ENCODE measurements around the gene PDCD4. TPM values are rescaled to one million over a fixed set of nuclear protein-coding genes. Genes with fewer than 3 reads are reported as not detected.

Gene PDCD4
- total and polyA plus RNA-seq, 10 of the 15 experiments (the other 5 are each of a cell fraction or from before 2014, with no cell fraction given): 101 to 372 (median 171) TPM

DNA sequence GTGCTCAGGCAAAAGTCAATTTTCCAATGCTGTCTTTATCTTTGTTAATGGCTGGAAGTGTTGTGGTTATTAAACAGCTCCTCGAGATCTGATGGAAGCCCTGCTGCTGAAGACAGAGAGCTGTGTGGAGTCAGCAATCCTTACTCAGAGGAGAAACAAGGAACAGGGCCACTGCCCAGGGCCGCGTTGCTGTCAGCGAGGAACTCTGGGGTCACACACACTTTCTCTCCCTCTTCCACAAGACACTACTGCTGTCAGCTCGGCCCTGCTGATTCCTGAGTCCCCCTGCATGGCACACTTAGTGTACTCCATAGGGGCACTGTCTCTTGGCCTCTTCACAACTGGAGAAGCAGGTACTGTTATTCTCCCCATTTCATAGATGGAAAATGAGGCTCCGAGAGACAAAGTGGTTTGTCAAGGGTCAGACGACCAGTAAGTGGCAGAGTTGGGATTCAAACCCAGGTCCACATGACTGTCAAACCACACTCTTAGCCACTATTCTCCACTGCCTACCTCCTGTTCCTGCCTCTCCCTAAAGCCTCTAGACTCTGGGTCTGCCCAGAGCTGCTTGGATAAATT is 29.3 kb upstream of the PDCD4 start:
- in situ Hi-C loops (cut with MboI): no loop called here
- H3K9ac ChIP-seq (ENCODE audit: control insufficient read depth, insufficient read depth, low read length): peak overlapping the region; percentile 80
- ATAC-seq (peak; percentile 31), DNase-seq (ENCODE audit: low read depth, low spot score) (no peak), FAIRE-seq (no peak)
- RAD21 ChIA-PET (ENCODE audit: unreplicated experiment): interaction anchor here (0.7 to 7.3 kb wide), 30 partner anchors 10 to 340 kb away, joined by 3 to 153 read pairs (median 7); partner anchors contain the start of genes BBIP1 and PDCD4
- peak overlapping the region; percentile 80 for H3K4me2 ChIP-seq (ENCODE audit: control insufficient read depth, insufficient read depth)
- no peaks in the 10 kb centered on the region for H4K20me1 ChIP-seq (ENCODE audit: control insufficient read depth, insufficient read depth)
- intact Hi-C loops (cut with micrococcal nuclease; ENCODE audit: unreplicated experiment): loop anchor here (1.0 to 2.0 kb wide), 2 partner anchors 68 to 96 kb away; no protein-coding TSS in a partner anchor
- peaks cover 53% of the 10 kb centered on the region for H3K4me1 ChIP-seq (ENCODE audit: control insufficient read depth, insufficient read depth, low read length)
- peak overlapping the region; percentile 97 for H3K27ac ChIP-seq (ENCODE audit: control insufficient read depth, insufficient read depth)
- peaks cover 10% of the 10 kb centered on the region for H3K79me2 ChIP-seq (ENCODE audit: control insufficient read depth, insufficient read depth, low read length)
- BruUV-seq (replicated peaks): TSS peak; percentile 98
- POLR2A ChIA-PET: interaction anchor here (0.7 to 7.4 kb wide), 22 partner anchors 9 to 486 kb away, joined by 3 to 145 read pairs (median 5); partner anchors contain the start of gene PDCD4
- peak overlapping the region; percentile 68 for H3K4me3 ChIP-seq
- under 1% methylated on average over 7 of the region's 7 CpGs for WGBS (ENCODE audit: insufficient coverage, insufficient replicate concordance, low lambda C conversion rate, missing lambda C conversion rate)
- H2AFZ ChIP-seq (ENCODE audit: control insufficient read depth, low read depth, low read length): no peak overlapping the region
- H3K9me3 ChIP-seq (replicated peaks; ENCODE audit: control insufficient read depth, insufficient read depth, low read length): no peaks in the 10 kb centered on the region
- no peaks in the 10 kb centered on the region for H3K36me3 ChIP-seq (ENCODE audit: control insufficient read depth in 2 of 2, insufficient read depth in 2 of 2, low read length in 1 of 2)
- CTCF ChIA-PET: interaction anchor here (0.7 to 6.8 kb wide), 22 partner anchors 8 to 182 kb away, joined by 3 to 70 read pairs (median 5); no protein-coding TSS in a partner anchor
- SMC1A ChIA-PET (ENCODE audit: uncharacterized antibody, unreplicated experiment): interaction anchor here (1.0 to 12.5 kb wide), 23 partner anchors 10 to 228 kb away, joined by 3 to 188 read pairs (median 10); partner anchors contain the start of genes BBIP1 and PDCD4
- no peaks in the 10 kb centered on the region for H3K27me3 ChIP-seq (replicated peaks in 1 of 2; ENCODE audit: control insufficient read depth in 2 of 2, insufficient read depth in 2 of 2, low read length in 1 of 2)
- TF ChIP-seq NFYB (IDR thresholded peaks at IDR 0.05; ENCODE audit: insufficient read depth, low read depth, low read length): no peak
- peak; percentile 16; the same call in 1 of the 2 replicates for TF ChIP-seq MTA3 (IDR thresholded peaks at IDR 0.05; ENCODE audit: borderline replicate concordance, low read length)
- peak; percentile 74 for TF ChIP-seq POLR2A (IDR thresholded peaks at IDR 0.05; ENCODE audit: low read depth, low read length)
- peak; percentile 21; the same call in 1 of the 2 replicates for TF ChIP-seq ZBTB4 (CRISPR knock-in tag; IDR thresholded peaks at IDR 0.05)
- TF ChIP-seq ZSCAN29 (IDR thresholded peaks at IDR 0.05): 0 out of 2 replicates have a peak, but pooled peaks have one; percentile 34
- no peak for TF ChIP-seq RUNX3 (IDR thresholded peaks at IDR 0.05; ENCODE audit: low read length)
- TF ChIP-seq NFYA (IDR thresholded peaks at IDR 0.05; ENCODE audit: borderline replicate concordance, low read depth, low read length): no peak
- peak; percentile 59; the same call in 1 of the 2 replicates for TF ChIP-seq ZNF217 (IDR thresholded peaks at IDR 0.05)
- TF ChIP-seq PML (IDR thresholded peaks at IDR 0.05; ENCODE audit: low read length): no peak
- no peak for TF ChIP-seq CREB1 (IDR thresholded peaks at IDR 0.05; ENCODE audit: low read depth)
- TF ChIP-seq FOXM1 (IDR thresholded peaks at IDR 0.05; ENCODE audit: low read depth, low read length): no peak
- TF ChIP-seq, protein P1, sequence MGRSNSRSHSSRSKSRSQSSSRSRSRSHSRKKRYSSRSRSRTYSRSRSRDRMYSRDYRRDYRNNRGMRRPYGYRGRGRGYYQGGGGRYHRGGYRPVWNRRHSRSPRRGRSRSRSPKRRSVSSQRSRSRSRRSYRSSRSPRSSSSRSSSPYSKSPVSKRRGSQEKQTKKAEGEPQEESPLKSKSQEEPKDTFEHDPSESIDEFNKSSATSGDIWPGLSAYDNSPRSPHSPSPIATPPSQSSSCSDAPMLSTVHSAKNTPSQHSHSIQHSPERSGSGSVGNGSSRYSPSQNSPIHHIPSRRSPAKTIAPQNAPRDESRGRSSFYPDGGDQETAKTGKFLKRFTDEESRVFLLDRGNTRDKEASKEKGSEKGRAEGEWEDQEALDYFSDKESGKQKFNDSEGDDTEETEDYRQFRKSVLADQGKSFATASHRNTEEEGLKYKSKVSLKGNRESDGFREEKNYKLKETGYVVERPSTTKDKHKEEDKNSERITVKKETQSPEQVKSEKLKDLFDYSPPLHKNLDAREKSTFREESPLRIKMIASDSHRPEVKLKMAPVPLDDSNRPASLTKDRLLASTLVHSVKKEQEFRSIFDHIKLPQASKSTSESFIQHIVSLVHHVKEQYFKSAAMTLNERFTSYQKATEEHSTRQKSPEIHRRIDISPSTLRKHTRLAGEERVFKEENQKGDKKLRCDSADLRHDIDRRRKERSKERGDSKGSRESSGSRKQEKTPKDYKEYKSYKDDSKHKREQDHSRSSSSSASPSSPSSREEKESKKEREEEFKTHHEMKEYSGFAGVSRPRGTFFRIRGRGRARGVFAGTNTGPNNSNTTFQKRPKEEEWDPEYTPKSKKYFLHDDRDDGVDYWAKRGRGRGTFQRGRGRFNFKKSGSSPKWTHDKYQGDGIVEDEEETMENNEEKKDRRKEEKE (IDR thresholded peaks at IDR 0.05): no peak
- TF ChIP-seq BACH1 (IDR thresholded peaks at IDR 0.05; ENCODE audit: borderline replicate concordance): peak; percentile 62
- TF ChIP-seq SUPT20H (IDR thresholded peaks at IDR 0.05; ENCODE audit: borderline replicate concordance, control insufficient read depth, low read depth, low read length): no peak
- no peak for TF ChIP-seq RBBP5 (conservative IDR thresholded peaks at IDR 0.05)
- no peak for TF ChIP-seq TCF12 (IDR thresholded peaks at IDR 0.05; ENCODE audit: low read depth, low read length)
- TF ChIP-seq ZNF622 (IDR thresholded peaks at IDR 0.05): no peak
- TF ChIP-seq TAF1 (IDR thresholded peaks at IDR 0.05; ENCODE audit: borderline replicate concordance, low read depth, low read length): no peak
- TF ChIP-seq SP1 (IDR thresholded peaks at IDR 0.05; ENCODE audit: low read depth, low read length): no peak
- no peak for TF ChIP-seq HDAC2 (IDR thresholded peaks at IDR 0.05)
- TF ChIP-seq GABPA (IDR thresholded peaks at IDR 0.05; ENCODE audit: low read depth): no peak
- TF ChIP-seq JUNB (IDR thresholded peaks at IDR 0.05): no peak

Measured in GM12878 (cell line).